ENCODE results near the gene KLHL40.

- TF ChIP-seq CTCF (IDR thresholded peaks at IDR 0.05) = no peak
- no peak for TF ChIP-seq POLR2AphosphoS2 (conservative IDR thresholded peaks at IDR 0.05; ENCODE audit: low read length)
- TF ChIP-seq NPAS2 (CRISPR knock-in tag; IDR thresholded peaks at IDR 0.05; ENCODE audit: borderline replicate concordance) = no peak
- TF ChIP-seq ESRRA (IDR thresholded peaks at IDR 0.05; ENCODE audit: borderline replicate concordance, low read length) = no peak
- no peak for TF ChIP-seq POLR2A (IDR thresholded peaks at IDR 0.05; ENCODE audit: low read length)
- no peak for TF ChIP-seq E2F6 (IDR thresholded peaks at IDR 0.05; ENCODE audit: borderline replicate concordance, low read depth)
- TF ChIP-seq RAD21 (conservative IDR thresholded peaks at IDR 0.05 in 1 of 2, IDR thresholded peaks at IDR 0.05 in 1 of 2) = no peak
- TF ChIP-seq BHLHE40 (IDR thresholded peaks at IDR 0.05; ENCODE audit: low read depth, low read length) = no peak
- TF ChIP-seq USF2 (IDR thresholded peaks at IDR 0.05) = no peak
- TF ChIP-seq RCOR1 (IDR thresholded peaks at IDR 0.05; ENCODE audit: low read depth, low read length) = no peak
- TF ChIP-seq MAX (IDR thresholded peaks at IDR 0.05) = no peak
- no peak for TF ChIP-seq MAFK (IDR thresholded peaks at IDR 0.05; ENCODE audit: partially characterized antibody)
- no peak for TF ChIP-seq CEBPB (IDR thresholded peaks at IDR 0.05)
Observed at GRCh38 chr3:42728056-42728455, 42.7 kb downstream of the KLHL40 start.

All from A549 (cell line).